Choroid plexus epithelial cell (primary cell): ENCODE measurements around the gene GDNF.
"Not testable (repeated sequence)": the region's sequence is repeated elsewhere in the genome, so short reads cannot be mapped to it uniquely, and the experiment has no call there.

Experiments used
- DNase-seq: peaks from one replicate; pipeline ENCODE4 v3.0.0-alpha.2; 2010; ENCODE audit warnings: low read depth
- H3K4me3 ChIP-seq: 2 replicates; pipeline ENCODE4 v1.5.1; 2011; ENCODE audit warnings: low read depth, mild to moderate bottlenecking, control low read depth, low read length, moderate library complexity
- CTCF ChIP-seq: conservative IDR thresholded peaks from 2 replicates; pipeline ENCODE4 v1.5.1; 2011; ENCODE audit warnings: low read depth, mild to moderate bottlenecking, control low read depth, inconsistent platforms, low read length, moderate library complexity

GDNF gene

GRCh38 chr5:37786862-37787519, 52.9 kb downstream of the GDNF start:
- H3K4me3 ChIP-seq: no peak overlapping the region
- DNase-seq: peak; percentile 66
- TF ChIP-seq CTCF: no peak

GRCh38 chr5:37786416-37786815, 53.4 kb downstream of the GDNF start:
- no peak overlapping the region for H3K4me3 ChIP-seq
- DNase-seq: no peak
- no peak for TF ChIP-seq CTCF

GRCh38 chr5:37781409-37781808, 58.4 kb downstream of the GDNF start:
- DNase-seq: not testable (repeated sequence)

GRCh38 chr5:37777432-37778130, 62.3 kb downstream of the GDNF start:
- no peak for DNase-seq
- H3K4me3 ChIP-seq: no peak overlapping the region
- no peak for TF ChIP-seq CTCF

More at GRCh38 chr5:37781409-37781808, 58.4 kb downstream of the GDNF start:
- not testable (repeated sequence) for H3K4me3 ChIP-seq

- TF ChIP-seq CTCF: no peak
Measured at GRCh38 chr5:37776826-37777225, 63.0 kb downstream of the GDNF start.

GRCh38 chr5:37774912-37775483, 64.8 kb downstream of the GDNF start:
- H3K4me3 ChIP-seq: no peak overlapping the region
- DNase-seq: peak; percentile 51
- peak; percentile 65 for TF ChIP-seq CTCF

More at GRCh38 chr5:37776826-37777225, 63.0 kb downstream of the GDNF start:
- DNase-seq: peak; percentile 63
- H3K4me3 ChIP-seq: no peak overlapping the region

- no peak for TF ChIP-seq CTCF
- no peak overlapping the region for H3K4me3 ChIP-seq
- DNase-seq: no peak
Measured at GRCh38 chr5:37773809-37774208, 66.0 kb downstream of the GDNF start.
